Progenitor cell of endocrine pancreas (in vitro differentiated cells): Measurements from ENCODE around the gene MRPL23. TPM values are rescaled to one million over a fixed set of nuclear protein-coding genes. Genes with fewer than 3 reads are reported as not detected.

Experiments
- DNase-seq: peaks from one replicate; pipeline ENCODE4 v3.0.0; 2021; ENCODE audit warnings: low spot score; ENCODE audit not compliant: unreplicated experiment
- H3K27ac Mint-ChIP-seq: 2 replicates; pipeline ENCODE4 v1.8.0; 2021; ENCODE audit warnings: mild to moderate bottlenecking, moderate library complexity, mixed read lengths
- H3K27me3 Mint-ChIP-seq: 2 replicates; pipeline ENCODE4 v1.8.0; 2021; ENCODE audit warnings: mixed read lengths
- H3K36me3 Mint-ChIP-seq: 2 replicates; pipeline ENCODE4 v1.8.0; 2022; ENCODE audit warnings: mixed read lengths; ENCODE audit not compliant: insufficient read depth
- H3K4me1 Mint-ChIP-seq: 2 replicates; pipeline ENCODE4 v1.8.0; 2021; ENCODE audit warnings: low read depth, mixed read lengths
- H3K4me3 Mint-ChIP-seq: 2 replicates; pipeline ENCODE4 v1.8.0; 2021; ENCODE audit warnings: low read depth, mild to moderate bottlenecking, moderate library complexity, mixed read lengths
- H3K9me3 Mint-ChIP-seq: 2 replicates; pipeline ENCODE4 v1.8.0; 2021; ENCODE audit warnings: low read depth, mixed read lengths
- CTCF ChIP-seq: fragments of 200-600 bp; sonication (generic); IDR thresholded peaks from one replicate; pipeline ENCODE4 v1.5.0; 2021; ENCODE audit warnings: antibody characterized with exemption, mild to moderate bottlenecking; ENCODE audit not compliant: unreplicated experiment
- total RNA-seq: library from RNA; stranded (reverse); gene quantifications from 2 replicates; pipeline ENCODE4 v1.2.1, GENCODE V29; 2021

Gene MRPL23
- total RNA-seq, 1 donor from 2014 or later: 38.1 TPM

GRCh38 chr11:1926156-1927025 is 20.7 kb upstream of the MRPL23 start:
- no peaks in the 10 kb centered on the region for H3K4me1 Mint-ChIP-seq
- peaks cover 21% of the 10 kb centered on the region for H3K27me3 Mint-ChIP-seq
- DNase-seq: no peak
- H3K36me3 Mint-ChIP-seq: no peaks in the 10 kb centered on the region
- H3K9me3 Mint-ChIP-seq: no peaks in the 10 kb centered on the region
- no peak for TF ChIP-seq CTCF
- peak overlapping the region; percentile 75 for H3K27ac Mint-ChIP-seq
- no peak overlapping the region for H3K4me3 Mint-ChIP-seq

- no peak overlapping the region for H3K4me3 Mint-ChIP-seq
- H3K9me3 Mint-ChIP-seq: no peaks in the 10 kb centered on the region
- no peak for DNase-seq
- peaks cover 24% of the 10 kb centered on the region for H3K27me3 Mint-ChIP-seq
- no peak for TF ChIP-seq CTCF
- no peak overlapping the region for H3K27ac Mint-ChIP-seq
- no peaks in the 10 kb centered on the region for H3K4me1 Mint-ChIP-seq
- no peaks in the 10 kb centered on the region for H3K36me3 Mint-ChIP-seq
Observed at GRCh38 chr11:1927026-1927847, 19.9 kb upstream of the MRPL23 start.

- Mint-ChIP-seq H3K4me1 (no peaks in the 10 kb centered on the region), H3K9me3 (no peaks in the 10 kb centered on the region), H3K4me3 (no peak overlapping the region), H3K36me3 (no peaks in the 10 kb centered on the region), H3K27me3 (peaks cover 24% of the 10 kb centered on the region), H3K27ac (no peak overlapping the region)
- DNase-seq: no peak
- no peak for TF ChIP-seq CTCF
Observed at GRCh38 chr11:1927848-1928469, 19.2 kb upstream of the MRPL23 start.

DNA sequence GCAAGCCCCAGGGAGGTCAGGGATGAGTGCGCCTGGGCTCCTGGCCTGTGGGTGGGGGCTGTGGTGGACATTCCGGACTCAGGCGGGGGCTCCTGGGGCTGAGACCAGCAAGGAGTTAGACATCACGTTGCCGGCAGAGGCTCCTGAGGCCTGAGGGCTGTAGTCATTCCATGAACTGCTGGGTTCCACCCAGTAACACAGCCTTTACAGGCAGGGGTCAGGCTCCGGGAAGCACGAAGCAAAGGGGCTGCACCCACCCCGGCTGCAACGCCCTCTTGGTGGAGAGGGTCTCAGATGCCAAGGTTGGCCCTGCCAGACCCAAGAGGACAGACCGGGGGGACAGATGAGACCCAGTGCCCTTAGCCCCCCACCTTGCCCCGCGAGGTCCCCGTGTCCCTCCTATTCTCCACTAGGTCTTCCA is 18.7 kb upstream of the MRPL23 start:
- no peaks in the 10 kb centered on the region for H3K9me3 Mint-ChIP-seq
- H3K27ac Mint-ChIP-seq: no peak overlapping the region
- peaks cover 29% of the 10 kb centered on the region for H3K27me3 Mint-ChIP-seq
- H3K36me3 Mint-ChIP-seq: no peaks in the 10 kb centered on the region
- H3K4me3 Mint-ChIP-seq: no peak overlapping the region
- no peak for DNase-seq
- H3K4me1 Mint-ChIP-seq: no peaks in the 10 kb centered on the region
- TF ChIP-seq CTCF: no peak
